GM21528 (cell line): ENCODE data around the gene SH3PXD2A.

Experiments used
- ATAC-seq: cut with Tn5 transposase; IDR thresholded peaks from one replicate; pipeline ENCODE4 v1.9.1; 2021; ENCODE audit warnings: mild to moderate bottlenecking, moderate library complexity; ENCODE audit not compliant: unreplicated experiment, low FRiP score

SH3PXD2A gene

GRCh38 chr10:103758294-103758681, 97.1 kb downstream of the SH3PXD2A start:
- no peak for ATAC-seq

GRCh38 chr10:103757531-103758293, 97.7 kb downstream of the SH3PXD2A start:
- no peak for ATAC-seq

DNA sequence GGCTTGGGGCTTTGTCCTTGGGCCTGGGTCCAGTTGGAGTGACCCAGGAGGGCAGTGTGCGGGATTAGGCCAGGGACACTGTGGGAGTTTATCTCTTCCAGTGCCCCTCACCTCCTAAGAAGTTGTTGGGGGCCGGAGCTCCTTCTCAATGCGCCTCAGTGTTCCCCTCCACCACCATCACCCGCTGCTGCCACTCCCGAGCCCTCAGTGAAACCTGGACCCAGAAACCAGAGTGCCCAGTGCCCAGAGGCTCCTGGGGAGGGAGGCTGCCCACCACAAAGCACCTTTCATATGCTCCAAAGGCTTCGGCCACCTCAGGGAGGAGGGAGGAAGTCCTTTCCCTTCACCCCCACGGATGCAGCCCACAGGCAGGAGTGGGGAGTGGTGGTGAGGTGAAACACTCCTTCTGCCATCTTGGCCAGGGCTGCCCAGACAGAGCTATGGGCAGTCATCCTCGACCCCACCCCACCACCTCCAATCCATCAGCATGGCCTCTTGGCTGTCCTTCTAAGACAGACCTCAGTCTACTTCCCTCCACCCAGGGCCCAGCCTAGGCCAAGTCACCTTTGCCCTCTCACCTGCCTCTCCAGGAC, 99.0 kb downstream of the SH3PXD2A start:
- no peak for ATAC-seq

- ATAC-seq: no peak
Observed at GRCh38 chr10:103752680-103753248, 102.6 kb downstream of the SH3PXD2A start.

GRCh38 chr10:103751667-103752290, 103.6 kb downstream of the SH3PXD2A start:
- no peak for ATAC-seq

GRCh38 chr10:103750836-103751235, 104.5 kb downstream of the SH3PXD2A start:
- no peak for ATAC-seq

DNA sequence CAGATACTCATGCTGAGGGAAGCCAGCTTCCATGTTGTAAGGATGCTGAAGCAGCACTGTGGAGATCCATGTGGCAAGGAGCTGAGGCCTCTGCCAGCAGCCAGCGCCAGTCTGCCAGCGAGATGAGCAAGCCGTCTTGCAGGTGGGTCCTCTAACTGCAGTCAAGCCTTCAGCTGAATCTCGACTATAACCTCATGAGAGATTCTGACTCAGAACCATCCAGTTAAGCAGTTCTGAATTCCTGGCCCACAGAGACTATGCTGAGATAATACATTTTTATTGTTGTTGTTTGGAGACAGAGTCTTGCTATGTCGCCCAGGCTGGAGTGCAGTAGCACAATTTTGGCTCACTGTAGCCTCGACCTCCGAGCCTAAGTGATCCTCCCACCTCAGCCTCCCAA, 105.6 kb downstream of the SH3PXD2A start:
- ATAC-seq: no peak

DNA sequence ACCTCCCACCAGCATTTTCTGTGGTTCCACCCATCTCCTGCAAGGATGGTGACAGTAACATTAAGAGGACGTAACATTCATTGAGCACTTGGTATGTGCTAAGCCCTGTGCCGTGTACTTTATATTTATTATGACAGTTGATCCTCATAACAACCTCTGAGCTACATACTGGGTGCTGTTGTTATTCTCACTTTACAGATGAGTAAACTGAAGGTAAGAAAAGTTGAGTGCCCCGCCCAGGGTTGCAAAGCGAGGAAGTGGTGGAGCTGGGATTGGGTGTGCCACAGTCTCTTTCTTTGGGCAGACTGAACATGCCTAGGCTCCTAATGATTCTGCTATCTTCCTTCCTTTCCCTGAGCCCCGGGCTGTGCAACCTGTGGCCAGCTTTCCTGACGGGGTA, 107.4 kb downstream of the SH3PXD2A start:
- no peak for ATAC-seq

DNA sequence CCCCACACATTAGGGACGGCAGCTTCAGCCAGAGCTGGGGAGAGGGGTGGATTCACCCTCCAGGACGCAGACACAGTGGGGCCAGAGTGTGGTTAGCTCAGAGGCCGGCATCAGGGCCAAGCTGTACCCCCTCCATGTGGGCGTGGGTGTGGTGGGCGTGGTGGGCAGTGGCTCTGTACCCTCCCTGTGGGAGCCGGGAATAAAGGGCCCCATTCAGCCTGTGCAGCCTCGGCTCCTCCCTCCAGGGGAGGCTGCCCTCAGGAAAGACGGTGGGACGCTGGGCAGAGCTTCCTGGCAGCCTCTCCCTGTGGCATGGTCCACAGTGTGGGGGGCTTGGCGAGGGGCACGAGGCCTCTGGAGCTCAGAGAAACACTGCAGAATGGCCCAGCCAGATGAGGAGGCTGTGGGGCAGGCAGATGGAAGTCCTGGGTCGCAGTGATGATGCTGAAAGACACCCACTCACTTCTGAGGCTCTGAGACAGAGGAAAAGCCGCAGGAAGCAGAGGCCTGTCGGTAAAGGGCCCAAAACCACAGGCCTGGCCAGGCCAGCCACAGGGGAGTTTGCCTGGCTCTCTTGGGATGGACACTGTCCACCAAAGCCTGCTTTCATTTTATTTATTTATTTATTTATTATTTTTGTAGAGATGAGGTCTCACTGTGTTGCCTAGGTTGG, 108.0 kb downstream of the SH3PXD2A start:
- no peak for ATAC-seq

- no peak for ATAC-seq
Observed at GRCh38 chr10:103746598-103746997, 108.8 kb downstream of the SH3PXD2A start.

DNA sequence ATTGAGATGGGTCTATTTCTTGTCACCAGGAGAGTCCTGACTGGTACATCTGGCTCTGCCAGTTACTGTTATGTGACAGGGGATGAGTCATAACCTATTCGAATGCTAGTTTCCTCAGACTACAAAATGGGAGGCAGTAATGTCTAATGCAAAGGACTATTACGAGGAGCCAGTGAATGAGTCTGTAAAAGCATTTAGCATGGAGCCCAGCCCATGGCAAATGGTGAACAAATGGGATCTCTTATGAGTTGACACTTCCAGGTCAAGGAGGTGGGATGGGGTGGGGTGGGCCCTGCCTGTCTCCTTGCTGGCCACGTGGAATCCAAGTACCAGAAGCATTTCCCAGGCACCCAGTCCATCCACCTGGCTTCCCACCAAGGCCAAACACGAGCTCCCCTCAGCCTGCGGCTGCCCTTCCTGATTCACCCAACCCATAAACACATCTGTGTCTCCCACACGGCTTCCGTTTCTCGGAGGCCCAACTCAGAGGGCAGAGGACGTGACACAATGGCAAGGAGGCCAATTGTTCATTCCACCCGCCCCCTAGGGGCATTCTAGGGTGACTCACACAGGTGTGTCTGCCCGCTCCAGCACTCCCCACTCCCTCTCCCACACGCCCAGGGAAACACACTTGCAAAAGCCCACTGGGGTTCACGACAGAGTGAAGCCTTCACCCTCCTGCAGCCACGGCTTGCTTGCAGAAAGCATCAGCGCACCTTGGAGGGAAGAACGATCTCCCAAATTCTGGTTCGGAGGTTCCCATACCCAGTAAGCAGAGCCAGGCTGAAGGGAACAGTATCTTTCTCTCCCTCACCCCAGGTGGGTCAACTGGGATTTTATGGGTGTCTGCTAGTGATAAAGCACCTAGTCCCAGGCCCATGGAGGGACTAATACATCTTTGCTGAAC, 109.8 kb downstream of the SH3PXD2A start:
- ATAC-seq: no peak

GRCh38 chr10:103742824-103743223, 112.6 kb downstream of the SH3PXD2A start:
- no peak for ATAC-seq

GRCh38 chr10:103740611-103741010, 114.8 kb downstream of the SH3PXD2A start:
- no peak for ATAC-seq

DNA sequence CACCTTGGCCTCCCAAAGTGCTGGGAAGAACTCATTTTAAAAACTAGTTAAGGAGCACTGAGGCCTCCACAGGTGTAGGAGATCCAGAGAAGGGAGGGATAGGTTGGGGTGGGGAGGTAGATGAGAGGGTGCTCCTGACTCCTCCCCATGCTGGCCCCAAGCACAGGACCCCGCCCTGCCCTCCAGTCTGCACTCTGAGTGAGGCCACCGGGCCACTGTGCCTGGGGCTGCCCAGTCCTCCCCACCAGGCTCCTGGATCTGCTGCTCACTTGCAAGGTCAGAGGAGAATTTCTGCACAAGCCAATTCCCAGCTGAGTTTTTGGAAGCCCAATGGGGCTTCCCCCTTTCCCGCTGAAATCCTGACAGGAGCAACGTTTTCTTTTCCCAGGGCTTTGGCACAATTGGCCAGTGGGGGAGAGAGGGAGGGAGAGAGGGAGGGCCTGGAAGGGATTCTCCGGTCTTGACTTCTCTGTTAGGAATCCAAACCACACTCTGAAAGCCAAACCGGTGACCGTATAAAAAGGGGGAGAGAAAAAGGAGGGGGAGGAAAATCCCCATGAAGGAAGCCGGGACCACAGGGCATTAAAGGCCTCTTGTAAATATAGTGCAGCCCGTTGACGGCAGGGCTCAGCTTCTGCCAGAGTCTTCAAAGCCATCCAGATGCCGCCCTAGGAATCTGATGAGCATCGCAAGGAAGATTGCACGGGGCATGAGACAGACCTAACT, 116.2 kb downstream of the SH3PXD2A start:
- no peak for ATAC-seq

DNA sequence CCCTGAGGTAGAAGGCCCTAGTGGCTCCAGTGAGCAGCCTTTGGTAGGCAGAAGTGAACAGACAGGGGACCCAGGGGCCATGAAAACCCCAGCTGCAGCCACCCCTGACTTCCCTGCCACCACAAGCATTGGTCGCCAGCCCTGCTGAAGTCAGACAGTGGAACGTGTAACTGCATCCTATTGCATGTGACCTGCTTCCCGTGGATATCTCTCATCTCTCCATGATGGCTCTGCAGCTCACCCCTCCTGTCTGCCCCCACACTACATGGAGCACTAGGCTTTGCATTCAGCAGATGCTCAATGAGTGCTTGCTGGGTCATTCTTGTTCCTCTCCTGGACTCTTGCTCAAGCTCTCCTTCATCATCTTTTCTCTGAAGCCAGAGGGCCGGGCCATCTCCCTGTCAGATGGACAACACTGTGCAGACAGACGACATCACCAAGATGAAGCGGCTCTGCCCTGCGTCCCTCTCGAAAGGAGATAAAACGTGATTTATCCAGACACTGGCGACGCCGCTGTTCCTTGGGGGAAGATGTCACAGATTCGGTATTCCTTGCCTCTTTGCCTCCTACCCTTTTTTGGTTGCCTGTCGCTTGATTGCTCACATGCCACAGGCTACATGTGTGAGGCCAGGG, 117.5 kb downstream of the SH3PXD2A start:
- no peak for ATAC-seq

DNA sequence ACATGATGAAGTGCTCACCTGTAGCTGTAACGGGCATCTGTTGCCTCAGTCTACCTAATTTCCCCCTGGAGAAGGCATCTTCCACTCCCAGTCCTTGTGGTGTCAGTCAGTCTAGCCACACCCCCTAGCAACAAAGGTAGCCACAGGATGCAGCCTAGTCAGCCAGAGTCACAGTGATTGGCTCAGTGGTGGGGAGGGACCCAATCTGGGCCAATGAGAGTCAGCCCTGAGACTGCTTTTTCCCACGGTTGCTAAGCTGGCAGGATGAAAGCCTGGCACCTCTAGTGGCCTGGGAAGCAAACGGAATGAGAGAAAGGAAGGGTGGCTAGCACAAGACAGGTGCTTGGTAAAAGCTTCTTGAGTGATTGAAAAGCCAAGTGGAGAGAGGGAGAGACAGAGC, 118.6 kb downstream of the SH3PXD2A start:
- ATAC-seq: no peak

DNA sequence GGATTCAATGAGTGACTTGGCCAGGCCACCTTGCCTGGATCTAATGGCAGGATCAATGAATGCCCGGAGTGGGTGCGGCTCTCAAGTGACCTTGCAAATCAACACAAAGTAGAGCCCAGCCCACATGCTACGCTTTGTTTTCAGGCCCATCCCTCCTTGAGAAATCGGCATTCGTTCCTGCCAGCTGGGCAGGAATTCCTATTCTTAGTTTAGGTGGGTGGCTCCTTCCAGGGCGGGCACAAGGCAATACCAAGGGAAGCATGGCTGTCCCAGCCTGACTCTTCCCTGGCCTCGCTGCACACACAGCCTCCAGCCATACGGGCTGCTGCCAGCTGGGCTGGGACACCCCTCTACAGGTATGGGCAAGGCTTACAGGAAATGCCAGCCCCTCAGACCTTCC, 119.3 kb downstream of the SH3PXD2A start:
- ATAC-seq: no peak

DNA sequence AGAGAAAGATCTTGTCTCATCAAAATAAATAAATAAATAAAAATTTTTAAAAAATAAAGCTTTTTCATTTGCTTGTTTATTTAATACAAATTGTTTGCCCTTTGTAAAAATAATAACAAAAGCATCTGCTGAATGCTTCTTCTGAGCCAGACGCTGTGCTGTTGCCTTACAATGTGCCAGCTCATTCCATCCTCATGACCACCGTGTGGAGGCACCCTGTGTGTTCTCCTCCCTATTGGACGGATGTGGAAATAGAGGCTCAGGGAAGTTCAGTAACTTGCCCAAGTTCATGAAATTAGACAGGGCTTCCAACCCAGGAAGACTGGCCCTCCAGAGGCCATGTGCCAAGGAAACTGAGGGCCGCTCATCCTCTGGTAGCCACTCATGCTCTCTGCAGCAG, 120.6 kb downstream of the SH3PXD2A start:
- no peak for ATAC-seq

DNA sequence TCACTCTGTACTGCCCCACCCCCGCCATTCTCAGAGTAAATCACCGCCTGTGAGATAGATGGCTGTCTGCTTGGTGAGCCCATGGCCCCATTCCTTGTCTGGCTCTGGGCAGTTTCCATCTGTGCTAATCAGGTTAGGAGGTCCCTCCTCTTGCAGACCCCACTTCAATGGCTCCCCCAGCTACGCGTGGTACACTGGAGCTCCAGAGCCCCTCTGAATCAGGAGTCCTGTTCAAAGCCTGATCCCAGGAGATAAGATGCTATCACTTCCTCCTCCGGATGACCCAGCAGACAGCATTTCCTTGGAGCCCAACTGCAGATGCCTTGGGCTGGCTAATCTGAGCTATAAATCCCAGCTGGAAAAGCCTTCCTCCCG, 122.3 kb downstream of the SH3PXD2A start:
- no peak for ATAC-seq
